HG03442 (cell line): Measurements from ENCODE around the gene SYNGR3.

Experiments used
- ATAC-seq: cut with Tn5 transposase; IDR thresholded peaks from one replicate; pipeline ENCODE4 v1.9.1; 2021; ENCODE audit warnings: mild to moderate bottlenecking, moderate library complexity; ENCODE audit not compliant: unreplicated experiment

The SYNGR3 gene

DNA sequence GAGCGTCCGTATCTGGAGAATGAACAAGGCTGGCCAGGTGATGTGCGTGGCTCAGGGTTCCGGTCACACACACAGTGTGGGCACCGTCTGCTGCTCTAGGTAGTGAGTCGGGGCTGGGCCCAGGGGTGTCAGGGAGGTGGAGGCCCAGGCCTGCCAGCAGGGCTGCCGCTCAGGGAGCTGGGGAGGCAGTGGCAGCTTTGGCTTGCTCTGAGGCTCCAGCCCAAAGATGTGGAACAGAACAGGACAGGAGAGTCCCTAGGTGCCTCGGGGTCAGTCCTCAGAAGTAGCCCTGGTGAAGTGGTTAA lies 13.6 kb upstream of the SYNGR3 start:
- no peak for ATAC-seq

DNA sequence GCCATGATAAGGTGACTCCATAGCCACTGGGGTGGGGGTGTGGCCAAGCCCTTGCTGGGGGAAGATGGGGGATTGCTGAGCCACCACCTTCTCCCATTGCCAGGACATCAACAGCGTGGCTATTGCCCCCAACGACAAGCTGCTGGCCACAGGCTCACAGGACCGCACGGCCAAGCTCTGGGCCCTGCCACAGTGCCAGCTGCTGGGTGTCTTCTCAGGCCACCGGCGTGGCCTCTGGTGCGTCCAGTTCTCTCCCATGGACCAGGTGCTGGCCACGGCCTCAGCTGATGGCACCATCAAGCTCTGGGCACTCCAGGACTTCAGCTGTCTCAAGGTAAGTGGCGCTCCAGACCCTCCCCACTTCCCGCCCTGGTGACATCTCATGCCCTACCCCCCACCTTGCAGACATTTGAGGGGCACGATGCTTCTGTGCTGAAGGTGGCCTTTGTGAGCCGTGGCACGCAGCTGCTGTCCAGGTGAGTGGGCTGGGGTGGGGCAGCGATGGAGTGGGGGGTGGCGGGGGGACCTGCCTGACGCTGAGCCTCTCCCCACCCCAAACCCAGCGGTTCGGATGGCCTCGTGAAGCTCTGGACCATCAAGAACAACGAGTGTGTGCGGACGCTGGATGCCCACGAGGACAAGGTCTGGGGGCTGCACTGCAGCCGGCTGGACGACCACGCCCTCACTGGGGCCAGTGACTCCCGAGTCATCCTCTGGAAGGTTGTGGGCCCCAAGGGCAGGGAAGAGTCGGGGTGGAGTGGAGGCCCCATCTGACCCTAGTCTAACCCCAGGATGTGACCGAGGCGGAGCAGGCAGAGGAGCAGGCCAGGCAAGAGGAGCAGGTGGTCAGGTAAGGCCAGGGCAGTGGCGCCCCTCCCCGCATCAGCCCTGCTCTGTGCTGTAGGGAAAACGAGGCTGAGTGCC lies 12.6 kb upstream of the SYNGR3 start:
- ATAC-seq, result no peak

GRCh38 chr16:1977875-1978268 lies 11.9 kb upstream of the SYNGR3 start:
- ATAC-seq, result no peak

GRCh38 chr16:1978476-1979120 lies 11.2 kb upstream of the SYNGR3 start:
- no peak for ATAC-seq

DNA sequence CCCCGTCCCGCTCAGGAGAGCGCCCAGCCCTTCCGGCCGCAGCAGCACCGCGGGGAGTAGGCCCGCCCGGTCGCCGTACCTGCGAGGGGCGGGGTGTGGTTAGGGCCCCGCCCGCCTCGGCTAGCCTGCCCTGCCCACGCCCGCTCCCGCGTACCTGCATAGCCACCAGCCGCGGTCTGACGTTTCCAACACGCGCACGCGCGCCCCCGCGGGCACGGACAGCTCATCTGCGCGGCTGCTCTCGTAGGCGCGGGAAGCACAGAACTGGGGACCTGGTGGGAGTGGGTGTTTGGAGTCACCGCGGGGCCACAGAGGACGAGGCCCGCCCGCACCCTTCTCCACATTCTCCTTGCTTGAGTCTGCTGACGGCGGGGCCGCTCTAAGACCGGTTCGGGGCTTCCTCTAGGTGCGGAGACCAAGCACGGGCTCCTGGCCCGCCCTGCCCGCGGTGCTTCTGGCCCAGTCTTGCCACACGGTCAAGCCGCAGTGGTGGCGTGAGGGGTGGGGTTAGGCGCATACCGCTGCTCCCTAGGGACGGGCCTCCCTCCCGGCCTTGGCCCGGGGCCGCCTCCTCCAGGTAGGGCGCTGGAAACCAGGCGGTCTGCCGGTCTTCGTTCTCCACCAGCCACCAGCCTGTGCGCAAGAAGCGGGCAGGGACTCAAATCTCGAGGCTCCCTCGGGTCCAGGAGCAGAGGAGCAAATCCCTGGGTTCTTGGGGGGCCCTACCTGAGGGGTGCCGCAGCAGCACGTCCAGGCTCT lies 10.3 kb upstream of the SYNGR3 start:
- no peak for ATAC-seq

- no peak for ATAC-seq
Observed at GRCh38 chr16:1980030-1980769, 9.6 kb upstream of the SYNGR3 start.

GRCh38 chr16:1980770-1981087 lies 9.0 kb upstream of the SYNGR3 start:
- no peak for ATAC-seq

DNA sequence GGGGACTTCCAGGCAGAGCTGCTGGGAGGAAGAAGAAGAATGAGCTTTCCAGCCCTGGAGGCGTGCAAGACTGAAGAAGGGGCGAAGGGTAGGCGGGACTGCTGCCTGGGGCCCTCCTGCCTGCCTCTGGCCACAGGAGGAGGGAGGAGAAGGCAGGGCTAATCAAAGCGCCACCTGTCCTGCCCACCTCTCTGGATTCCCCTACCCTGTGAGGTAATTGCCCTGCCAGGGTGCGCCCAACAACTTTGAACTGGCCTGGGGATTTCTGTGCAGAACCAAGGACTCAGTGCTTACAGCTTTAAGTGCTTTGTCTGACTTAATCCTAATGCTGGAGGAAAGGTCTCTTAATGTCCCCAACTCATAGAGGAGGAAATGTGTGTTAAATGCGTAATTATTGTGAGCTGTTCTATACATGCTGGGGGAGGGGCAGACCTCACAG lies 8.4 kb upstream of the SYNGR3 start, which contains the start of gene NOXO1:
Gene NOXO1 (minus strand): TSS at position 72 of the 439 bp plus-strand sequence. CDS start 290 bp downstream, outside the sequence.
- no peak for ATAC-seq

DNA sequence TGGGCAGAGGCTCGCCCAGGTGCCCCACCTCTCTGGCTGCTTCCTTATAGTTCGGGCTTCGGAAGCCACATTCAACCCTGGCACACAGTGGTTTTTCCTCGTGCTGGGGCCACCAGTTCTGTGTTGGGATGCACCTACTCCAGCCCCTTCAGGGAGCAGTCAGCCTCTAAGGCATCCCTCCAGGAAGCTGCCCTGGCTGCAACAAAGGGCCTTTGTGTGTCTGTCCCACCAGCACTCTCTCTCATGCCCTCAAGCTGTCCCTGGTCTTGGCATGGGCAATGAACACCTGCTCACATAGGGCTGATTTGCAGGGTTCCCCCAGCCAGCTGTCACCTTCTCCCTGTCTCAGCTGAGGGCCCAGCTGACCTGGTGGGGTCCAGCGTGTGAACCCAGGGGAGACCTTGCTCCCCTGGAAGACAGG lies 7.7 kb upstream of the SYNGR3 start:
- no peak for ATAC-seq

GRCh38 chr16:1982991-1983543 lies 6.7 kb upstream of the SYNGR3 start:
- ATAC-seq, result no peak

DNA sequence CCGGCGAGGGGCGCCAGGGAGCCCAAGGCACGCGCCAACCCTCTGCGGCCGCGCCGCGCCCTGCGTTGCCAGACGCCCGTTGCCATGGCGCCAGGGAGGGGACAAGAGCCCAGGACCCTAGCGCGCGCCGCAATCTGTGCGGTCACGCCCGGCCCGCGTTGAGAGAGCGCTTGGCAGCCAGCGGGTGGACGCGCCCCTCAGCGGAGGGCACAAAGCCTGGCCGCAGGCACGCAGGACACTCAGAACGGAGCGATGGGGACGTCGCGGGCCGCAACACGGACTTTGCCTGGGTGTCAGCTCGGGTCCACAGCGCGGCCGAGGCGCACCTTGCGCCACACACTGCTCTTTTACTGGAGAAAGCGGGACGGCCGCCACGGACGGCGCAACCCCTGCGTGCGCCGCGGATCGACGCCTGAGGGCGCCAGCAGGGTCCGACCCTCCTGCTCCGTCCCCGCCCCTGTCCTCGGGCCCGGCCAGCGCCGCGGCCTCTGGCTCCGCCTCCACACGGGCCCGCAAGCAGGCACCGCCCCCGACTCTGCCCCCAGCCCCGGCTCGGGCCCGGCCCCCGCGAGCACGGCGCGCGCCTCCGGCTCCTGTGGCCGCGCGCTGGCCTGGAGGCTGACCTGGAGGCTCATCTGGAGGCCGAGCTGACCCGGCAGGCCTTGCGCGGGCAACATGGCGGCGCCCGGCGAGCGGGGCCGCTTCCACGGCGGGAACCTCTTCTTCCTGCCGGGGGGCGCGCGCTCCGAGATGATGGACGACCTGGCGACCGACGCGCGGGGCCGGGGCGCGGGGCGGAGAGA lies 6.0 kb upstream of the SYNGR3 start, which contains the start of gene GFER:
Gene GFER (plus strand): TSS at position 650 of the 803 bp plus-strand sequence. CDS start 26 bp downstream, at position 676.
- peak; percentile 67 for ATAC-seq

DNA sequence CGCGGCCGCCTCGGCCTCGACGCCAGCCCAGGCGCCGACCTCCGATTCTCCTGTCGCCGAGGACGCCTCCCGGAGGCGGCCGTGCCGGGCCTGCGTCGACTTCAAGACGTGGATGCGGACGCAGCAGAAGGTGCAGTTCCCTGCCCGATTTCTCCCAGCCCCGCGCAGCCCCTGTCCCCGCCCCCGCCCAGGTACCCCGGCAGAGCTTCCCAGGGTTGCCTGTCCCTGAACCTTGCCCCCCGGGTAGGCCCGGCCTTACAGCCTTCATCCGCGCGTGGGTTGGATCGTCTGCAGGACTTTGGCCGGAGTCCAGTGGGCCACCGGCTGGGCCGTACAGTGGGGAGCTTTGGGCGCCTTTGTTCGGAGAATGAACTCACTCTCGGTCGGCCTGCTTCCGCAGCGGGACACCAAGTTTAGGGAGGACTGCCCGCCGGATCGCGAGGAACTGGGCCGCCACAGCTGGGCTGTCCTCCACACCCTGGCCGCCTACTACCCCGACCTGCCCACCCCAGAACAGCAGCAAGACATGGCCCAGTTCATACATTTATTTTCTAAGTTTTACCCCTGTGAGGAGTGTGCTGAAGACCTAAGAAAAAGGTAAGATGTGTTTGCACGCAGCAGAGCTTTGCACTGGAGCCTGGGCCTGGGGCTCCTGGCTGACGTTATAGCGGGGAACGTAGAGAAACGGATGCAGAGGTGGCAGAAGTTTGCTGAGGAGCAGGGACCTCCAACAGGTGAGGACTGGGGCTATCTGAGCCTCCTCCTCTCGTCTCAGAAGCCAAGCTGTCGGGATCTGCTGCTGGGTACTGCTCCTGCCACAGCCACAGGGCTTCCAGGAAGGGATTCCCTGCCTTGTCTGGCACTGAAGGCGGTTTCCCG lies 5.2 kb upstream of the SYNGR3 start:
- peak; percentile 15 for ATAC-seq

DNA sequence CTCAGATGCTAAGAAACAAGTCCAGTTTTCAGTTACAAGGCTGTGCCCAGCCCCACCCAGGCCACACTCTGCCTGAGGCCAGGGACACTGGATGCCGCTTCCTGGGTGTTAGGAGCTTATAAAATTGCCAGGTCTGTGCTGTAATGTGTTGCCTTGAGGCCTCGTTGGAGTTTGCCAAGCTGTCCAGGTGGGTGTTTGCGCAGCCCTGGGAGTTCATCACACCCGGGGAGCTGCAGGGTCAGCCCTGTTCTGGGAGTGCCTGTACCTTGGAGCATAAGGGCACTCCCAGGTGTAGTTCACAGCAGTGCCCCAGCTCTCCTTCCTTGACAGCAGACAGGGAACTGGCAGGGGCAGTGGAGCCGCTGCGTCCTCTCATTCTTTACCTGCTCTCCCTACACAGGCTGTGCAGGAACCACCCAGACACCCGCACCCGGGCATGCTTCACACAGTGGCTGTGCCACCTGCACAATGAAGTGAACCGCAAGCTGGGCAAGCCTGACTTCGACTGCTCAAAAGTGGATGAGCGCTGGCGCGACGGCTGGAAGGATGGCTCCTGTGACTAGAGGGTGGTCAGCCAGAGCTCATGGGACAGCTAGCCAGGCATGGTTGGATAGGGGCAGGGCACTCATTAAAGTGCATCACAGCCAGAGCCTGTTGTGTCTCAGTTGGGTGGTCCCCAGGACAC lies 4.2 kb upstream of the SYNGR3 start:
- ATAC-seq, result no peak

DNA sequence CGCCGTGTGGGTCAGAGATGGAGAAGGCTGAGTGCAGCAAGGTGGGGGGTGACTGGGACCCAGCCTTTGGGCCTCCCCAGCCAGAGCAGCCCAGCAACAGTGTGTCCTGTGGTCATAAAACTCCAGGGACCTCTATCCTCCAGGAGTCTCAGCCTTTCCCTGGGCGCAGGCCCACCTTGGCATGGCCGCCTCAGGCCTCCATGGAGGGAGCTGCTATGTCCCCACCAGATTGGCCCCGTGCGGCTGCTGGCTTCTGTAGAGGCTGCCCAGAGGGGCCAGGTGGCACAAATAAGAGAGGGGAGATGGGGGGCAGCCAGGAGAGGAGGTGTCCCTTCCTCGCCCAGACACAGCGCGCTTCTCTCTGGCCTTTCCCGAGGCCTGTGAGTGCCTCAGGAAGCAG lies 2.6 kb upstream of the SYNGR3 start:
- no peak for ATAC-seq

DNA sequence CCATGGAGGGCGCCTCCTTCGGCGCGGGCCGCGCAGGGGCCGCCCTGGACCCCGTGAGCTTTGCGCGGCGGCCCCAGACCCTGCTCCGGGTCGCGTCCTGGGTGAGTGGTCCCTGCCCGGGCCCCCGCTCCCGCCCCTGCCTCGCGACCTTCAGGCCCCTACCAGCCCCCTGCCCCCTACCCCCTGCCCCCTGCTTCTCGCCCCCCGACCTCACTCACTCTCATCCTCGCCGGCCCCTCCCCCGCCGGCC lies 256 bp downstream of the SYNGR3 start:
- ATAC-seq, result no peak

- ATAC-seq, result no peak
Observed at GRCh38 chr16:1990351-1991134, 773 bp downstream of the SYNGR3 start.

DNA sequence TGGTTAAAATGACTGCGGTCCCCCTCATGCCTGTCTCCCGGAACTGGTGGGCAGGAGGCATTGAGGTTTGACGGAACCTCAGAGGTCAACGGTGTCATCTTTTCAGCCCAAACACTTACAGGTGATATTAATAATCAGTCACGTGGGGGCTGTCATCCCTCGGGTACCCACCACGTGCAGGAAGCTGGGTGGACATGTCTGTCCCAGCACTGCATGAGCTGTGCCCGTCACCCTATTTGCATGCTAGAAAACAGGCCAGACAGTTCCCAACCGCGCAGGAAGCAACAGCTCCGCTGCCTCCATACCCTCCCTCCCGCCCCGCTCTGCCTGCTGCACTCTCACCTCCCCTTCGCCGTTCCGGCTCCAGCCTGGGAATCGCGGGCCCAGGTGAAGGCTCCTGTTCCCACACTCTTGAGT lies 1.4 kb downstream of the SYNGR3 start:
- peak; percentile 27 for ATAC-seq

DNA sequence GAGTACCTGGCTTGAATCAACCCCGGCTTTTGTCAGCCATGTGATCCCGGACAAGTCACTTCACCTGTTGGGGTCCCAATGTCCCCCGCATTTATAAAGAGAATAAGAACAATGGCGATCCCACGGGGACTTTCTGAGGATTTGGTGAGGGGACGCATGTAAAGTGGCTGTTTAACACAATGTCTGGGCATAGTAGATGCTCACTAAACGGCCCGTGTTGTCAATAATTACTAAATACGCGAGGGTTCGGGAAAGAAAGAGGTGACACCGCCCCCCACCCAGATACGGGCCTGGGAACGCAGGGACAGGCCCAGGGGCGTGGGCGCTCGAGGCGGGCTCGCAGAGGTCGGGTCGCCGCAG lies 1.8 kb downstream of the SYNGR3 start:
- ATAC-seq, result no peak
